Urinary bladder (tissue), 4 donors: ENCODE data around the gene SVOP. TPM values are rescaled to one million over a fixed set of nuclear protein-coding genes. Genes with fewer than 3 reads are reported as not detected.
"Not testable (repeated sequence)": the region's sequence is repeated elsewhere in the genome, so short reads cannot be mapped to it uniquely, and the experiment has no call there.

Source experiments
- DNase-seq: peaks from one replicate; pipeline ENCODE4 v3.0.0-alpha.2; 2015; ENCODE audit errors: extremely low spot score
- H3K27ac ChIP-seq: one replicate; pipeline ENCODE4 v1.5.1; 2013; ENCODE audit warnings: low read depth, mild to moderate bottlenecking, moderate library complexity
- H3K36me3 ChIP-seq: one replicate; pipeline ENCODE4 v1.6.1; 2013; ENCODE audit warnings: mild to moderate bottlenecking, moderate library complexity; ENCODE audit not compliant: insufficient read depth
- H3K4me1 ChIP-seq: one replicate; pipeline ENCODE4 v1.6.1; 2013; ENCODE audit warnings: mild to moderate bottlenecking, moderate library complexity; ENCODE audit not compliant: insufficient read depth
- H3K4me3 ChIP-seq: one replicate; pipeline ENCODE4 v1.5.1; 2013; ENCODE audit warnings: low read depth, low read length
- WGBS: extraction: QIAGEN DNeasy Blood & Tissue Kit; methylation state at CpG from one replicate; pipeline ENCODE4 v1.1.7; 2013; 5-methylcytosine and 5-hydroxymethylcytosine counted together
- polyA plus RNA-seq: library from polyadenylated mRNA; stranded (reverse); fragments of 200-250 nt; gene quantifications from one replicate; pipeline ENCODE4 v1.2.3, GENCODE V29; 2013
- total RNA-seq: library from RNA; depleted of rRNA; stranded (reverse); fragments of >200 nt; gene quantifications from one replicate; pipeline ENCODE4 v1.2.3, GENCODE V29; 2014
- donor health status: healthy with polysubstance abuse.
- donor health status: healthy.

SVOP gene
- total and polyA plus RNA-seq, 2 donors, result 0.13 to 0.48 TPM

GRCh38 chr12:109052097-109052413 lies 31.2 kb upstream of the SVOP start:
- Histone ChIP-seq H3K27ac (no peak overlapping the region), H3K36me3 (no peaks in the 10 kb centered on the region), H3K4me1 (no peaks in the 10 kb centered on the region), H3K4me3 (peak overlapping the region; percentile 84)
- DNase-seq, result no peak
- 8% methylated on average over 6 of the region's 6 CpGs for WGBS

DNA sequence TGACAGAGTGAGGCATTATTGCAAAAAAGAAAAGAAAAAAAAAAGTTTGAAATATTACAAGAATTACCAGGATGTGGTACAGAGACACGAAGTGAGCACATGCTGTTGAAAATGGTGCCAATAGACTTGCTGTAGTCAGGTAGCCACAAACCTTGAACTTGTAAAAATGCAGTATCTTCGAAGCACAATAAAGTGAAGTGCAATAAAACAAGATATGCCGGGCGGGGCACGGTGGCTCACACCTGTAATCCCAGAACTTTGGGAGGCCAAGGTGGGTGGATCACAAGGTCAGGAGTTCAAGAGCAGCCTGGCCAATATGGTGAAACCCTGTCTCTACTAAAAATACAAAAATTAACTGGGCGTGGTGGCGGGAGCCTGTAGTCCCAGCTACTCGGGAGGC lies 28.9 kb upstream of the SVOP start:
- H3K4me1 ChIP-seq, DNase-seq, H3K36me3 ChIP-seq, H3K4me3 ChIP-seq, H3K27ac ChIP-seq: not testable (repeated sequence)
- 79% methylated on average over 8 of the region's 8 CpGs for WGBS

GRCh38 chr12:109048706-109049105 lies 27.8 kb upstream of the SVOP start:
- H3K4me1 ChIP-seq, result not testable (repeated sequence)
- 75% methylated on average over 3 of the region's 3 CpGs for WGBS

GRCh38 chr12:109047081-109047805 lies 26.4 kb upstream of the SVOP start:
- Histone ChIP-seq H3K36me3 (no peaks in the 10 kb centered on the region), H3K4me3 (no peak overlapping the region), H3K4me1 (no peaks in the 10 kb centered on the region), H3K27ac (no peak overlapping the region)
- DNase-seq, result no peak
- 76% methylated on average over 8 of the region's 8 CpGs for WGBS

More at GRCh38 chr12:109048706-109049105, 27.8 kb upstream of the SVOP start:
- H3K4me3 ChIP-seq, H3K36me3 ChIP-seq, DNase-seq, H3K27ac ChIP-seq: not testable (repeated sequence)

DNA sequence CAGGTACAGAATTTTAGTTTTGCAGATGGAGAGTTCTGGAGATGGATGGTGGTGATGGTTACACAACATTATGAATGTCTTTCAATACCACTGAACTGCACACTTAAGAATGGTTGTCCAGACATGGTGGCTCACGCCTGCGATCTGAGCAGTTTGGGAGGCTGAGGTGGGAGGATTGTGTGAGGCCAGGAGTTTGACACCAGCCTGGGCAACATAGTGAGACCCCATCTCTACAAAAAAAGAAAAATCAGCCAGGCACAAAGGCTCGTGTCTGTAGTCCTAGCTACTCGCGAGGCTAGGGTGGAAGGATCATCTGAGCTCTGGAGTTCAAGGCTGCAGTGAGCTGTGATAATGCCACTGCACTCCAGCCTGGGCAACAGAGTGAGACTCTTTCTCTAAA lies 23.4 kb upstream of the SVOP start:
- Histone ChIP-seq H3K27ac (no peak overlapping the region), H3K4me3 (no peak overlapping the region), H3K4me1 (no peaks in the 10 kb centered on the region), H3K36me3 (no peaks in the 10 kb centered on the region)
- DNase-seq, result no peak
- 84% methylated on average over 5 of the region's 5 CpGs for WGBS

DNA sequence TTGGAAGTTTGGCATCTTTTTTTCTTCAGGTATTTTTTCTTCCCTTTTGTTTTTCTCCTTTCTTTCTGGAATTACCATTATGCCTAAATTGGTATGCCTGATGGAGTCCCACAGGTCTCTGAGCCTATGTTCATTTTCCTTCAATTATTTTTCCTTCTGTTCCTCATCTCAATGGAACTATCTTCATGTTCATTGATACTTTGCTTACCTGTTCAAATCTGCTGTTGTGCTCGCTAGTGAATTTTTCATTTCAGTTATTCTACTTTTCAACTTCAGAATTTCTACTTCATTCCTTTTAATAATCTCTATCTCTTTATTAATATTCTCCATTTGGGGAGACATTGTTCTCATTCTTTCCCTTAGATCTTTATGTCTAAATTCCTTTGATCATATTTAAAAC lies 16.1 kb upstream of the SVOP start:
- Histone ChIP-seq H3K27ac (no peak overlapping the region), H3K36me3 (no peaks in the 10 kb centered on the region)
- 74% methylated on average over 1 of the region's 1 CpG for WGBS

GRCh38 chr12:109033239-109034196 lies 12.7 kb upstream of the SVOP start:
- Histone ChIP-seq H3K27ac (no peak overlapping the region), H3K36me3 (no peaks in the 10 kb centered on the region), H3K4me1 (no peaks in the 10 kb centered on the region), H3K4me3 (no peak overlapping the region)
- 33% methylated on average over 7 of the region's 7 CpGs for WGBS
- no peak for DNase-seq

More for the DNA sequence above, 16.1 kb upstream of the SVOP start:
- Histone ChIP-seq H3K4me3 (no peak overlapping the region), H3K4me1 (no peaks in the 10 kb centered on the region)
- DNase-seq, result no peak

DNA sequence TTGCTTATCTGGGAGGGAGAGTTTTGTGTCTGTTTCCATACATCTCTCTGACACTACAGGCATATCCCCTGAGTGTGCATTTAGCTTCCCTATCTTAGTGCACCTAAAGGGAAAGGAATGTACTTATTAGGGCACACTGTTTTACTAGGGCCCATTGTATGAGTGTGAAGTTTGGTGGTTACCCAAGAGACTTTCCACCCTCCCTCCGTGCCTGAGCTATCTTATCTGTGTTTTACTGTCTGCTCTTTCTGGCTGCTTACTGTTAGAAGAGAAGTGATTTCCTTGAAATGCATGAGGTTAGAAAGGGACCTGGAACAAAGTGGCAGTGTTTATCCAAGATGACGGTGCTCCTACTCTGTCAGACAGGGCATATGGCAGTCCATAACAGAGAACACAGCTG lies 8.5 kb upstream of the SVOP start:
- 26% methylated on average over 2 of the region's 2 CpGs for WGBS
- Histone ChIP-seq H3K4me3 (no peak overlapping the region), H3K4me1 (no peaks in the 10 kb centered on the region), H3K27ac (no peak overlapping the region), H3K36me3 (no peaks in the 10 kb centered on the region)
- DNase-seq, result no peak

DNA sequence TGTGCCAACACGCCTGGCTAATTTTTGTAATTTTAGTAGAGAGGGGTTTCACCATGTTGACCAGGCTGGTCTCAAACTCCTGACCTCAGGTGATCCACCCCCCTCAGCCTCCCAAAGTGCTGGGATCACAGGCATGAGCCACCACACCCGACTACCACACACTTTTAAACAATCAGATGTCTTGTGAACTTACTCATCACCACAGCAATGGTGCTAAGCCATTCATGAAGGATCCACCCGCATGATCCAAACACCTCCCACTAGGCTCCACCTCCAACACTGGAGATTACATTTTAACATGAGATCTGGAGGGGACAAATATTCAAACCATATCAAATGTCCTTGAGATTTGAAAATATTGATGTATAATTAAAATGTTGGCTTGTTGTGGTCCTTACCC lies 7.8 kb upstream of the SVOP start:
- 50% methylated on average over 3 of the region's 3 CpGs for WGBS
- DNase-seq, H3K36me3 ChIP-seq, H3K4me1 ChIP-seq, H3K4me3 ChIP-seq, H3K27ac ChIP-seq: not testable (repeated sequence)

GRCh38 chr12:109027767-109028166 lies 6.9 kb upstream of the SVOP start:
- Histone ChIP-seq H3K4me3 (no peak overlapping the region), H3K27ac (no peak overlapping the region), H3K4me1 (no peaks in the 10 kb centered on the region), H3K36me3 (no peaks in the 10 kb centered on the region)
- DNase-seq, result no peak
- 16% methylated on average over 1 of the region's 1 CpG for WGBS

DNA sequence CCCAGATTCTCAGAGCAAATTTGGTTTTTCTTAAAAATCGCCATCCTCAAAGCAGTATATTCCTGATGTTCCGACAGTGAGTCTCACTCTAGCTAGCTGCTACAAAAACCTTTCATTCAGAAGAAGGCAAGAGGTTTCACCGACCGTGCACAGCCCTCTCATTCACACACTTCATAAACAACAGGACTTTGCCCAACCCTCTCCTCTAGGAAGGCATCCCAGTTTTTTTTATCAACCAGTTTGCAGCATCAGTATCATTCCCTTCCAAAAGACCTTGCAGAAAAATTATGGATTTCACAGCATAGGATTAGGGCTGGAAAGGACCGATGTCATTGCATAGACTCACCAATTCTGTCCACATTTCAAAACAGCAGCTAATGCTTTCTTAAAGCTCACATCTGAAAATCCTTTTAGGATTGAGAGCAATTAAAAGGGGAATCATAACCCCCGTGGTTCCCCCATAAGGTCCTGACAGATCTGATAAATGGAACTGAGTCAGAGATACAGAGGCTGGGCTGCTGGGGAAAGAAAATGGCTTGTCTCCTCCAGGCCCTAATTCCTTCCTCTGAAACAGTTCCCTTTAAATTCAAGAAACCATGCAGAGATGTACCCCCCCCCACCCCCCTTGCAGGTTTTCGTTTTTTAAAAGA lies 597 bp downstream of the SVOP start:
- Histone ChIP-seq H3K36me3 (no peaks in the 10 kb centered on the region), H3K4me3 (no peak overlapping the region), H3K27ac (no peak overlapping the region), H3K4me1 (no peaks in the 10 kb centered on the region)
- DNase-seq, result no peak
- 58% methylated on average over 7 of the region's 7 CpGs for WGBS

DNA sequence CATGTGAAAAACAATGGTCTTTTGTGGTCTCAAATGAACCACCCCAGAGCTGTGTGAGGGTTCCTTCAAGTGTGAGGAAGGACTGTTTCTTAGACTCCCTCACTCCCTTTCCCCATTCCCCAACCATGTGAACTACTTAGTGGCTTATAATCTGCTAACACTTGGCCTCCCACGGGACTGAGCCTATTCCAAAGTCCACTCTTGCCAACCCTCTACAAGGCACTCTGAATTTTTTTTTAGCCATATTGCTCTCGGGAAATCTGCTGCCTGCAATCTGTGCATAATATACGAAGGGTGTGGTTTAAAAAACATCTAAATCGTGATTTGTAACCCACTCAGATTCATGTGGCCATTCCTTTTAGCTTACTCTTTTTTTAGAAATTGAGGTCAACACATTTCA lies 2.6 kb downstream of the SVOP start:
- 71% methylated on average over 4 of the region's 4 CpGs for WGBS
- no peak for DNase-seq
- no peaks in the 10 kb centered on the region for H3K4me1 ChIP-seq
- no peak overlapping the region for H3K27ac ChIP-seq
- no peak overlapping the region for H3K4me3 ChIP-seq
- no peaks in the 10 kb centered on the region for H3K36me3 ChIP-seq

GRCh38 chr12:109016978-109017377 lies 3.9 kb downstream of the SVOP start:
- H3K36me3 ChIP-seq, result no peaks in the 10 kb centered on the region
- DNase-seq, result no peak
- no peak overlapping the region for H3K4me3 ChIP-seq
- no peak overlapping the region for H3K27ac ChIP-seq
- no peaks in the 10 kb centered on the region for H3K4me1 ChIP-seq
- 87% methylated on average over 6 of the region's 6 CpGs for WGBS

DNA sequence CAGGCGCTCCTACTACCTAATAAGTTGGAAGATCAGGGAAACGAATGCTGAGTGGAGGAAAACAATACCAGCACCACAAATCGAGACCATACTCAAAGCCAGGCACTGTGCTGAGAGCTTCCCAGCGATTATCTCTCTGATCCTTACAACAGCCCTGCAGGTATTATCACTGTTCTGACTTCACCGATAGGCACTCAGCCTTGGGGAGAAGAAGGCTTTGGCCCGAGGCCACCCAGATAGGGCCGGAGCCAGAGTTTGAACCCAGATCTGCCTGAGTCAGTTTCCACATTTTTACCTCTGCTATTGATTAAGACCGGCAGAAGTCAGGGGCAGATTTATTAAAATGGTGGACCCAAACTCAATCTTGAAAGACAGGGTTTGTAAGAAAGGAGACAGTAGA lies 4.9 kb downstream of the SVOP start:
- H3K27ac ChIP-seq, result no peak overlapping the region
- H3K4me1 ChIP-seq, result no peaks in the 10 kb centered on the region
- no peak overlapping the region for H3K4me3 ChIP-seq
- 74% methylated on average over 8 of the region's 8 CpGs for WGBS
- no peaks in the 10 kb centered on the region for H3K36me3 ChIP-seq
- no peak for DNase-seq
